Activated CD4-positive, alpha-beta T cell treated with anti-CD3 and anti-CD28 coated beads, Interleukin-2, amount 50 U/mL, for 24 hours (primary cell): ENCODE results near the gene IZUMO4.

Experiments
- DNase-seq, 2 donors: peaks; one replicate each; pipeline ENCODE4 v3.0.0-alpha.2; 2020; ENCODE audit warnings: low read depth in 1 of 2, low spot score in 1 of 2

Gene IZUMO4

DNA sequence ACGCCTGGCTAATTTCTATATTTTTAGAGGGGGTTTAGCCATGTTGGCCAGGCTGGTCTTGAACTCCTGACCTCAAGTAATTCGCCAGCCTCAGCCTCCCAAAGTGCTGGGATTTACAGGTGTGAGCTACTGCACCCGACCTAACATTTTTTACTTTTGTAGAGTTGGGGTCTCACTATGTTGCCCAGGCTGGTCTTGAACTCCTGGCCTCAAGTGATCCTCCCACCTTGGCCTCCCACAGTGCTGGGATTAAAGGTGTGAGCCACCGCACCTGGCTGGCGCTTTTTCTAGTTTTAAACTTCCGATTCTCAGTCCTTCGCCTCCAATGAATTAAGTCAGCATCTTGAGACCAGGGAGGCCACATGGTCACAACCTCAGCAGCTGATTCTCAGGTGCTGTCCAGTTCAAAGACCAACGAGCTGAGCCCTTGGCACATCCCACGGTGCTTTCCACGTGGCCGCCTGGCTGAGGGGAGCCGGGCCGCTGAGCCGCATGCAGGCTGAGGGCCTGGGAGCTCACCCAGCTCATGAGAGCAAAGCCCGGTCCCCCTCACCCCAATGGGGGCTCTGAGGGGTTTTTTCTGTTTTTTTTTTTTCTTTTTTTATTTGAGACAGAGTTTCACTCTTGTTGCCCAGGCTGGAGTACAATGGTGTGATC lies 45.6 kb downstream of the IZUMO4 start:
- DNase-seq: no peak

DNA sequence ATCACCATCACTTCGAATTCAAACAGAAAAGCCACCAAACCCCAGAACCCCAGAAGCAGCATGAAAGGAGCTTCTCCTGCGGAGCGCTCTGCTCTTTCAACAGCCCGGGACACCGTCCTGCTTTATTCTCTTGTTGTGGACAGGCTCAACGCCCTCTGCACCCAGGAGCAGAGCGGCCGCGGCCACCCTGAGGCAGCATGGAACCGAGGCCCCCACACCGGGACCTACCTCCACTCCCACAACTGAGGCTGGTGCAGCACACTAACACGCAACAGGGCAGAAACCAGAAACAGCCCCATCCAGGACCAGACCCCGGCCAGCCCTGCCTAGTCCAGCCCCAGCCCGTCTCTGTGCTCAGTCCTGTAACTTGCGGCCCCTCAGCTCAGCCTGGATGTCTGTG lies 47.5 kb downstream of the IZUMO4 start:
- no peak for DNase-seq

DNA sequence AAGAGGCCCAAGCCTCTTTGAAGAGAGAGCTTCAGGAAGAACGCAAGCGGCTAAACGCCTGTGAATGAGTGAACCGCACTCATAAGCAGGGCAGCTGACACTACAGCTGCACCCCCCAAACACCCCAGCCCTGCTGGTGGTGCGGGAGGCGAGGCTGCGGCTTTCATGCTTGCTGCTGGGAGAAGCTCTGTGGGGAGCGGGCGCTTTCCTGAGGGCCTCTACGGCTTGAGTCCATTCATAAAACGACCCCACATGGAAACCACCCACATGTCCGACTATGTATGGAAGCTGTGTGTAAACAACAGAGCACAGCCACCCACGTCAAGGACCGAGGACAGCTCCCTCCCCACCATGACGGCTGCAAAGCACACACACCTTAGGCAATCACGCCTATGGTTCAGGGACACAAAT lies 49.1 kb downstream of the IZUMO4 start:
- DNase-seq: no peak

DNA sequence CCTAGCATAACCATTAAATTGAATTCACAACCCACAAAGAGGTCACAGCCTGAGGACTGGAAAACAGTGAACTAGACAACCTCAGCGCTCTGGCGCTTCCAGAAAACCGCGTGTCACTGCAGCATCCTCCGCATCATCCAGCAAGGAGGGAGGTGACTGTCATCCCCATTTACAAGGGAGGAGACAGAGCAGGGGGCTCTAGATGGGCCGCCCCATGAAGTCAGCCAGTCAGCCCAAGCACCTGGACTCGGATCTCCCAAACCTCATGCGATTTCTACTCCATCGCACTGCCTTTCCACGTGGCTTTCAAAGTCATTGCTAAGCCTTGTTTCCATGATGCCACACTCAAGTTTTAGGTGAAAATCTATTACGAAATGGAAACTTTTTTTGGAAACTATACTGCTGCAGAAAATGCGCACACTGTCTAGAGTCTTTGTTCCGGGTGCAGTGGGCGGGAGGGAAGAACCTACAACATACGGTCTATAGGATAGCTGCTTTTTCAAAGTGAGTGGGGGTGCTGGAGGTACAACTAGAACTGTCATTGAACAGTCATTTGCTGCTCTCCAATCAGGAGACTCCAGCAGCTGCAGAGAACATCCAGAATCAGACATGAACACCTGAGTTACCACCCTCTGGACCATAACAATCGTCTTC lies 51.9 kb downstream of the IZUMO4 start:
- no peak for DNase-seq
